Neuron (in vitro differentiated cells): ENCODE data around the gene FAM83C.

Source experiments
- H2AFZ ChIP-seq: one replicate; pipeline ENCODE4 v1.6.1; 2013; ENCODE audit warnings: low read depth, mild to moderate bottlenecking, inconsistent platforms, low read length, moderate library complexity
- H3K27me3 ChIP-seq: one replicate; pipeline ENCODE4 v1.6.1; 2013; ENCODE audit warnings: low read length; ENCODE audit not compliant: insufficient read depth
- H3K36me3 ChIP-seq: one replicate; pipeline ENCODE4 v1.6.1; 2013; ENCODE audit warnings: low read length; ENCODE audit not compliant: insufficient read depth
- H3K4me1 ChIP-seq: one replicate; pipeline ENCODE4 v1.6.1; 2013; ENCODE audit warnings: low read length; ENCODE audit not compliant: insufficient read depth
- H3K4me3 ChIP-seq: 2 replicates; pipeline ENCODE4 v1.5.1; 2013; ENCODE audit warnings: mild to moderate bottlenecking, low read length, moderate library complexity
- H3K9me3 ChIP-seq: one replicate; pipeline ENCODE4 v1.6.1; 2013; ENCODE audit warnings: low read length

The FAM83C gene

GRCh38 chr20:35301426-35301825 is 9.2 kb upstream of the FAM83C start:
- no peaks in the 10 kb centered on the region for H3K36me3 ChIP-seq
- peaks cover 7% of the 10 kb centered on the region for H3K4me1 ChIP-seq
- H3K4me3 ChIP-seq, result no peak overlapping the region
- H2AFZ ChIP-seq, result no peak overlapping the region
- no peaks in the 10 kb centered on the region for H3K27me3 ChIP-seq
- no peaks in the 10 kb centered on the region for H3K9me3 ChIP-seq

- no peaks in the 10 kb centered on the region for H3K27me3 ChIP-seq
- H3K9me3 ChIP-seq, result no peaks in the 10 kb centered on the region
- no peak overlapping the region for H3K4me3 ChIP-seq
These were observed 8.4 kb upstream of the FAM83C start for GRCh38 chr20:35300469-35301262.

GRCh38 chr20:35299780-35300179 is 7.6 kb upstream of the FAM83C start:
- H3K27me3 ChIP-seq, result no peaks in the 10 kb centered on the region
- H3K4me3 ChIP-seq, result no peak overlapping the region
- H2AFZ ChIP-seq, result no peak overlapping the region
- no peaks in the 10 kb centered on the region for H3K4me1 ChIP-seq
- no peaks in the 10 kb centered on the region for H3K36me3 ChIP-seq
- H3K9me3 ChIP-seq, result no peaks in the 10 kb centered on the region

More at GRCh38 chr20:35300469-35301262, 8.4 kb upstream of the FAM83C start:
- H3K36me3 ChIP-seq, result no peaks in the 10 kb centered on the region
- H2AFZ ChIP-seq, result no peak overlapping the region
- peaks cover 4% of the 10 kb centered on the region for H3K4me1 ChIP-seq

GRCh38 chr20:35298264-35298663 is 6.0 kb upstream of the FAM83C start:
- Histone ChIP-seq H3K36me3 (no peaks in the 10 kb centered on the region), H3K4me1 (no peaks in the 10 kb centered on the region), H3K27me3 (peaks cover 5% of the 10 kb centered on the region), H3K4me3 (no peak overlapping the region), H3K9me3 (no peaks in the 10 kb centered on the region), H2AFZ (no peak overlapping the region)

GRCh38 chr20:35297740-35298139 is 5.5 kb upstream of the FAM83C start:
- H3K9me3 ChIP-seq, result no peaks in the 10 kb centered on the region
- no peak overlapping the region for H2AFZ ChIP-seq
- no peaks in the 10 kb centered on the region for H3K4me1 ChIP-seq
- peaks cover 5% of the 10 kb centered on the region for H3K27me3 ChIP-seq
- no peaks in the 10 kb centered on the region for H3K36me3 ChIP-seq
- no peak overlapping the region for H3K4me3 ChIP-seq

- no peak overlapping the region for H3K4me3 ChIP-seq
- no peaks in the 10 kb centered on the region for H3K9me3 ChIP-seq
- H3K36me3 ChIP-seq, result no peaks in the 10 kb centered on the region
- H2AFZ ChIP-seq, result no peak overlapping the region
- no peaks in the 10 kb centered on the region for H3K4me1 ChIP-seq
- H3K27me3 ChIP-seq, result peaks cover 7% of the 10 kb centered on the region
These were observed 4.9 kb upstream of the FAM83C start for GRCh38 chr20:35297155-35297554.

- Histone ChIP-seq H2AFZ (no peak overlapping the region), H3K4me1 (no peaks in the 10 kb centered on the region), H3K27me3 (peaks cover 14% of the 10 kb centered on the region), H3K36me3 (no peaks in the 10 kb centered on the region), H3K4me3 (no peak overlapping the region), H3K9me3 (no peaks in the 10 kb centered on the region)
These were observed 3.9 kb upstream of the FAM83C start for GRCh38 chr20:35296101-35296554.

- no peak overlapping the region for H2AFZ ChIP-seq
- H3K36me3 ChIP-seq, result no peaks in the 10 kb centered on the region
- H3K27me3 ChIP-seq, result peaks cover 16% of the 10 kb centered on the region
- H3K4me1 ChIP-seq, result no peaks in the 10 kb centered on the region
- H3K9me3 ChIP-seq, result no peaks in the 10 kb centered on the region
- H3K4me3 ChIP-seq, result no peak overlapping the region
These were observed 3.4 kb upstream of the FAM83C start for GRCh38 chr20:35295674-35296073.

GRCh38 chr20:35295058-35295457 is 2.8 kb upstream of the FAM83C start:
- Histone ChIP-seq H3K27me3 (peaks cover 21% of the 10 kb centered on the region), H3K4me3 (no peak overlapping the region), H3K9me3 (no peaks in the 10 kb centered on the region), H2AFZ (no peak overlapping the region), H3K36me3 (no peaks in the 10 kb centered on the region), H3K4me1 (no peaks in the 10 kb centered on the region)

- H3K36me3 ChIP-seq, result no peaks in the 10 kb centered on the region
- peaks cover 24% of the 10 kb centered on the region for H3K27me3 ChIP-seq
- no peaks in the 10 kb centered on the region for H3K4me1 ChIP-seq
- no peaks in the 10 kb centered on the region for H3K9me3 ChIP-seq
- H3K4me3 ChIP-seq, result no peak overlapping the region
- H2AFZ ChIP-seq, result no peak overlapping the region
These were observed 2.1 kb upstream of the FAM83C start for GRCh38 chr20:35294293-35294685.

- Histone ChIP-seq H3K4me1 (no peaks in the 10 kb centered on the region), H3K4me3 (no peak overlapping the region), H3K9me3 (no peaks in the 10 kb centered on the region), H3K27me3 (peaks cover 24% of the 10 kb centered on the region), H2AFZ (no peak overlapping the region), H3K36me3 (no peaks in the 10 kb centered on the region)
These were observed 1.4 kb upstream of the FAM83C start for GRCh38 chr20:35293303-35294292.

- no peak overlapping the region for H2AFZ ChIP-seq
- H3K4me1 ChIP-seq, result no peaks in the 10 kb centered on the region
- peaks cover 24% of the 10 kb centered on the region for H3K27me3 ChIP-seq
- H3K9me3 ChIP-seq, result no peaks in the 10 kb centered on the region
- H3K36me3 ChIP-seq, result no peaks in the 10 kb centered on the region
- no peak overlapping the region for H3K4me3 ChIP-seq
These were observed 470 bp upstream of the FAM83C start for GRCh38 chr20:35292504-35293285.
